GM10847 (cell line): ENCODE measurements around the gene HPGD.

ENCODE experiments used
- POLR2A ChIP-seq: IDR thresholded peaks from 2 replicates; pipeline ENCODE4 v1.6.1; 2011; ENCODE audit not compliant: insufficient read length; ENCODE audit errors: extremely low read depth

HPGD gene

GRCh38 chr4:174457468-174457867 is 64.8 kb downstream of the HPGD start:
- no peak for TF ChIP-seq POLR2A

GRCh38 chr4:174454815-174455473 is 67.3 kb downstream of the HPGD start:
- no peak for TF ChIP-seq POLR2A

- no peak for TF ChIP-seq POLR2A
These were observed 70.5 kb downstream of the HPGD start for GRCh38 chr4:174451718-174452296.

GRCh38 chr4:174450786-174451125 is 71.5 kb downstream of the HPGD start:
- no peak for TF ChIP-seq POLR2A

GRCh38 chr4:174449944-174450785 is 72.1 kb downstream of the HPGD start:
- no peak for TF ChIP-seq POLR2A

GRCh38 chr4:174449152-174449551 is 73.1 kb downstream of the HPGD start:
- no peak for TF ChIP-seq POLR2A

GRCh38 chr4:174444390-174444789 is 77.9 kb downstream of the HPGD start:
- TF ChIP-seq POLR2A = no peak
